ENCODE measurements around the gene PCCB.
"Not testable (repeated sequence)": the region's sequence is repeated elsewhere in the genome, so short reads cannot be mapped to it uniquely, and the experiment has no call there.

The PCCB gene

DNA sequence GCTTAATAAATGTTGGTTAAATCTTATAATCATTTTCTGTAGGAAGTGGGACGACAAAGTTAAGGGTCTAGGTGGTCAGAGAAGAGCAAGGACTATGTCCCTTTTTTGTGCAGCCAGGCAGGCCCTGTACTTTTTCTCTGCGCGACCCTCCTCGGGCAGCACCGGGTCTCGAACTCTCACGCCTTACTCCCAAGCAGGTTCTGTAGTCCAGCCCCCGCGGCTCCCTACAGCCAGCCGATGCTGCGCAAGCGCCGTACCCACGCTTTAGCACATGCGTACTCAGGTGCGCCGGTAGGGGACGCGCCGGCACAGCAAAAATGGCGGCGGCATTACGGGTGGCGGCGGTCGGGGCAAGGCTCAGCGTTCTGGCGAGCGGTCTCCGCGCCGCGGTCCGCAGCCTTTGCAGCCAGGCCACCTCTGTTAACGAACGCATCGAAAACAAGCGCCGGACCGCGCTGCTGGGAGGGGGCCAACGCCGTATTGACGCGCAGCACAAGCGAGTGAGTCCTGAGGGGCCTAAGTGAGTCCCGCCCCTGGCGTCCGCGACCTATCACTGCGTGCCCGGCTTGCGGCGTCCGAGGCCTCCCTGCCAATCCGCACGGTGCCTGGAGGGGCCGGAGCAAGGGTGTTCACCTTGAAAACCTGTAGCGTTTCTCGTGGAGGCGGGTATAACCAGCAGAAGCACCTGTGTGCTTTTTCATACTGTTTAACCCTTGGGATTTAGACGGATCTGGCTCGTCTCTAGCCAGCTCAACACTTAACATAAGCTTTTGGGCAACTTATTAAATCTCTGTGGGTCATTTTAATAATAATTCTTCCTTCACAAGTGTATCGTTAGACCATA is at the start of gene PCCB:
Gene PCCB (plus strand): TSS at position 282 of the 844 bp plus-strand sequence. CDS start 36 bp downstream, at position 318.
- Histone ChIP-seq H3K4me1 (ENCODE audit: control insufficient read depth, insufficient read depth, low read length) (peaks cover 3% of the 10 kb centered on the region; the same call in 1 of the 2 replicates), H3K9me3 (ENCODE audit: control insufficient read depth, insufficient read depth, low read length) (no peaks in the 10 kb centered on the region), H3K4me3 (ENCODE audit: low read length) (peak within 1 kb of the TSS; percentile 74; the same call in 1 of the 2 replicates), H3K27ac (ENCODE audit: low read length) (no peak within 1 kb of the TSS), H3K36me3 (ENCODE audit: control insufficient read depth, insufficient read depth, low read length) (no peaks in the 10 kb centered on the region), H3K27me3 (ENCODE audit: control insufficient read depth, insufficient read depth, low read length) (no peaks in the 10 kb centered on the region)
- DNase-seq (ENCODE audit: low read depth, low spot score) = peak; percentile 76
- WGBS (ENCODE audit: insufficient coverage, insufficient read length) = no CpG with 5 or more reads among the region's 64 CpGs

DNA sequence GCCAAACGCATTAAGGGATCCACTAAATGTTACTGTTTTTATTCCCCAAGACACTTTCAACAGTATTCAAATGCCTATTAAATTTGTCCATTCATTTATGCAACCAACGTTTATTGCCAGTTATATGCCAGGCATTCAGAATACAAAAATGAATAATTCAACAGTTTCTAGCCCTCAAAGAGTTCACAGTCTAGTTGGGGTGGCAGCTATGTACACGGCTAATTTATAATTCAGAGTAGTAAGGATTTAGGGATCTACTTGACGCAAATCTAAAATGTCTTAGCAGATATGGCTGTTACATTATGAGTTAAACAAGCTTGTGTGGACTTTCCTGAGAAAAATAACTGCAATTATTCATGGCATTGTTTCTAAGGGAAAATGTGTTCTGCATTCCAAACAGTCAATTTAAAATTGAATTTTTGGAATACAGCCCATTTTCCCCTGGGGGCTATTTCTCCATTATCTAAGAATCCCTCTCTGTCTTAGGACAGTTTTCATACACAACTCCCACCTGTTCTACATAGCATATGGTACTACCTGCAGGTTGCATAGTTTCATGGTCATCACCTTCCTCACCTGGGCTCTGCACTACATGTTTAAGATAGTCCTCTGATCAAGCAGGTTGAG is 42.5 kb upstream of the PCCB start:
- WGBS (ENCODE audit: insufficient coverage, insufficient read length) = no CpG with 5 or more reads among the region's 4 CpGs
- Histone ChIP-seq H3K4me3 (ENCODE audit: low read length) (no peak overlapping the region), H3K27me3 (ENCODE audit: control insufficient read depth, insufficient read depth, low read length) (no peaks in the 10 kb centered on the region), H3K36me3 (ENCODE audit: control insufficient read depth, insufficient read depth, low read length) (no peaks in the 10 kb centered on the region), H3K9me3 (ENCODE audit: control insufficient read depth, insufficient read depth, low read length) (no peaks in the 10 kb centered on the region), H3K4me1 (ENCODE audit: control insufficient read depth, insufficient read depth, low read length) (no peaks in the 10 kb centered on the region; the same call in 1 of the 2 replicates), H3K27ac (ENCODE audit: low read length) (no peak overlapping the region)
- no peak for DNase-seq (ENCODE audit: low read depth, low spot score)

DNA sequence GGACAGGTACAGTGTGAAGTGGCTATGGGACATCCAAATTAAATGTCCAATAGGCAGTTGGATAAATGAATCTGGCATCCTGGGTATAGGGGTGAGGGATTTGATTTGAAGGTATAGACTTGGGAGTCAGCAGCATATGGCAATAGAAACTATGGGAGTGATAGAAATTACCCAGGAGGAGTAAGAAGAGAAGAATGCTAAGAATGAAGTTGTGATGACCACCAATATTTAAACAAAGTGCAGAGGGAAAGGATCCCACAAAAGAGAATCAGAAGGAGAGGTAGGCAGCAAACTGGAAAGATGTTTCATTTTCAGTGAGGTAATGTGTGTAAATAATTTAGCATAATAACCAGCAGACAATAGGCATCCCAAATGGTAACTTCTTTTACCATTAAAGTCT is 40.2 kb upstream of the PCCB start:
- H3K36me3 ChIP-seq (ENCODE audit: control insufficient read depth, insufficient read depth, low read length) = no peaks in the 10 kb centered on the region
- no peak overlapping the region for H3K27ac ChIP-seq (ENCODE audit: low read length)
- no peaks in the 10 kb centered on the region for H3K9me3 ChIP-seq (ENCODE audit: control insufficient read depth, insufficient read depth, low read length)
- H3K4me3 ChIP-seq (ENCODE audit: low read length) = no peak overlapping the region
- no peak for DNase-seq (ENCODE audit: low read depth, low spot score)
- no peaks in the 10 kb centered on the region; the same call in 1 of the 2 replicates for H3K4me1 ChIP-seq (ENCODE audit: control insufficient read depth, insufficient read depth, low read length)
- H3K27me3 ChIP-seq (ENCODE audit: control insufficient read depth, insufficient read depth, low read length) = no peaks in the 10 kb centered on the region

- no peak overlapping the region for H3K4me3 ChIP-seq (ENCODE audit: low read length)
- H3K36me3 ChIP-seq (ENCODE audit: control insufficient read depth, insufficient read depth, low read length) = no peaks in the 10 kb centered on the region
- no peak overlapping the region for H3K27ac ChIP-seq (ENCODE audit: low read length)
- no peaks in the 10 kb centered on the region for H3K9me3 ChIP-seq (ENCODE audit: control insufficient read depth, insufficient read depth, low read length)
- DNase-seq (ENCODE audit: low read depth, low spot score) = no peak
- no CpG with 5 or more reads among the region's 2 CpGs for WGBS (ENCODE audit: insufficient coverage, insufficient read length)
- H3K4me1 ChIP-seq (ENCODE audit: control insufficient read depth, insufficient read depth, low read length) = no peaks in the 10 kb centered on the region; the same call in 1 of the 2 replicates
- no peaks in the 10 kb centered on the region for H3K27me3 ChIP-seq (ENCODE audit: control insufficient read depth, insufficient read depth, low read length)
Observed at GRCh38 chr3:136211547-136211946, 38.6 kb upstream of the PCCB start.

DNA sequence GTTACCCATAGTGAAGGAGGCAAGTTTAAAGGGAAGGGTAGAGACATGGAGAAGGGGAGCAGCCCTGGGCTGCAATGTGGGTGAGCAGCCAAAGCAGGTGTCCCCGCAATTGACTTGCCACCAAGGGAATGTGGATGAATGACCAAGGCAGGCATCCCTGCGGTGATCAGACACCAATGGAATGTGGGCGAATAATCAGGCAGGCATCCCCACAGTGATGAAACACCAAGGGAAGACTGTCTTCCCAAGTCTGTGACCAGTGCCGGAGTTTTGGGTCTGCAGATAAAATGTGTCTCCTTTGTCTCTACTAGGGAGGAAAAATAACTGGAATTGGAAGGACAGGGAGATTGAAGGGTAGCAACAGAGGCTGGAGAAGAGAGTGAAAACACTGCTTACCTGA is 27.4 kb upstream of the PCCB start:
- no CpG with 5 or more reads among the region's 4 CpGs for WGBS (ENCODE audit: insufficient coverage, insufficient read length)
- H3K27ac ChIP-seq (ENCODE audit: low read length); H3K4me1 ChIP-seq (ENCODE audit: control insufficient read depth, insufficient read depth, low read length); H3K9me3 ChIP-seq (ENCODE audit: control insufficient read depth, insufficient read depth, low read length); H3K4me3 ChIP-seq (ENCODE audit: low read length); H3K36me3 ChIP-seq (ENCODE audit: control insufficient read depth, insufficient read depth, low read length); DNase-seq (ENCODE audit: low read depth, low spot score); H3K27me3 ChIP-seq (ENCODE audit: control insufficient read depth, insufficient read depth, low read length): not testable (repeated sequence)

DNA sequence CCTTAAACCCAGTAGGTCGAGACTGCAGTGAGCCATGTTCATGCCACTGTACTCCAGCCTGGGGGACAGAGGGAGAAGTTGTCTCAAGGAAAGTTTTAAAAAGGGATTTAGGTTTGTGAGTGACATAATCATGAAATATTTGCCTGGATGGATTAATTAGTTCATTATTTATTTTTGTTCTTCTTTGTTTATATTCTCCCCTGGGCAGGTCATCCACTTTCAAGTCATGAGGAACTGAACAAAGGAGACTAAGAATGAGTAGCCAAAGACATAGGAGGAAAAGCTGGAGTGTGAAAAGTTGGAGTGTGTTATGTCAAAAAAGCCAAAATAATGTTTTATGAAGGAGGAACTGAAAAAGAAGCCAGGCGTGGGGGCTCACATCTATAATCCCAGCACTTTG is 17.7 kb upstream of the PCCB start:
- no peaks in the 10 kb centered on the region for H3K27me3 ChIP-seq (ENCODE audit: control insufficient read depth, insufficient read depth, low read length)
- no peaks in the 10 kb centered on the region for H3K36me3 ChIP-seq (ENCODE audit: control insufficient read depth, insufficient read depth, low read length)
- no peak for DNase-seq (ENCODE audit: low read depth, low spot score)
- H3K27ac ChIP-seq (ENCODE audit: low read length) = no peak overlapping the region
- H3K9me3 ChIP-seq (ENCODE audit: control insufficient read depth, insufficient read depth, low read length) = no peaks in the 10 kb centered on the region
- no peak overlapping the region for H3K4me3 ChIP-seq (ENCODE audit: low read length)
- H3K4me1 ChIP-seq (ENCODE audit: control insufficient read depth, insufficient read depth, low read length) = no peaks in the 10 kb centered on the region
- WGBS (ENCODE audit: insufficient coverage, insufficient read length) = no CpG with 5 or more reads among the region's 2 CpGs

GRCh38 chr3:136235545-136235944 is 14.6 kb upstream of the PCCB start:
- no CpG with 5 or more reads among the region's 1 CpG for WGBS (ENCODE audit: insufficient coverage, insufficient read length)
- H3K36me3 ChIP-seq (ENCODE audit: control insufficient read depth, insufficient read depth, low read length) = no peaks in the 10 kb centered on the region
- H3K9me3 ChIP-seq (ENCODE audit: control insufficient read depth, insufficient read depth, low read length) = no peaks in the 10 kb centered on the region
- H3K4me3 ChIP-seq (ENCODE audit: low read length) = no peak overlapping the region
- H3K4me1 ChIP-seq (ENCODE audit: control insufficient read depth, insufficient read depth, low read length) = peaks cover 1% of the 10 kb centered on the region; the same call in 1 of the 2 replicates
- peaks cover under 1% of the 10 kb centered on the region; the same call in 1 of the 2 replicates for H3K27me3 ChIP-seq (ENCODE audit: control insufficient read depth, insufficient read depth, low read length)
- no peak overlapping the region for H3K27ac ChIP-seq (ENCODE audit: low read length)
- no peak for DNase-seq (ENCODE audit: low read depth, low spot score)

DNA sequence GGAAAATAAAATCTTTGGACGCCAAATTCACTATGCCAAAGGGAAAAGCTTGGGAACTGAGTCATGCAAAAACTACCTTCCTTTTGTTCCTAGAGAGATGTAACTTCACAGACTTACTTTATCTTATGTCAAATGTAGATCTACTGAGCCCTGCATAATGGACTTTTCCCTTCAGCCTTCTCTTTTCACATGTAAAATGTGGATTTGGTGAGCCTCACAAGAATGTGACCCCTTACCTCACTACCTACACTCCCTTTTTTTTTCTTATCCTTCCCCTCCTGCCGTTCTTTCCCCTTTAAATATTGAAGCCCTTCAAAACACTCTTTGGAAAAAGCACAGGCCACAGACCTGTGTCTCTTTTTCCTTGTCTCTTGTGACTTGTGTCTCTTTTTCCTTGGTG is 14.0 kb upstream of the PCCB start:
- peaks cover 2% of the 10 kb centered on the region; the same call in 1 of the 2 replicates for H3K27me3 ChIP-seq (ENCODE audit: control insufficient read depth, insufficient read depth, low read length)
- no peak overlapping the region for H3K27ac ChIP-seq (ENCODE audit: low read length)
- H3K4me1 ChIP-seq (ENCODE audit: control insufficient read depth, insufficient read depth, low read length) = peaks cover 1% of the 10 kb centered on the region; the same call in 1 of the 2 replicates
- DNase-seq (ENCODE audit: low read depth, low spot score) = no peak
- H3K36me3 ChIP-seq (ENCODE audit: control insufficient read depth, insufficient read depth, low read length) = no peaks in the 10 kb centered on the region
- H3K9me3 ChIP-seq (ENCODE audit: control insufficient read depth, insufficient read depth, low read length) = no peaks in the 10 kb centered on the region
- WGBS (ENCODE audit: insufficient coverage, insufficient read length) = 100% methylated on average over 1 of the region's 2 CpGs
- no peak overlapping the region for H3K4me3 ChIP-seq (ENCODE audit: low read length)

- DNase-seq (ENCODE audit: low read depth, low spot score) = no peak
- no peak overlapping the region for H3K4me3 ChIP-seq (ENCODE audit: low read length)
- WGBS (ENCODE audit: insufficient coverage, insufficient read length) = no CpG with 5 or more reads among the region's 1 CpG
- H3K9me3 ChIP-seq (ENCODE audit: control insufficient read depth, insufficient read depth, low read length) = no peaks in the 10 kb centered on the region
- H3K27ac ChIP-seq (ENCODE audit: low read length) = no peak overlapping the region
- peaks cover 2% of the 10 kb centered on the region; the same call in 1 of the 2 replicates for H3K27me3 ChIP-seq (ENCODE audit: control insufficient read depth, insufficient read depth, low read length)
- H3K36me3 ChIP-seq (ENCODE audit: control insufficient read depth, insufficient read depth, low read length) = no peaks in the 10 kb centered on the region
- peaks cover 1% of the 10 kb centered on the region; the same call in 1 of the 2 replicates for H3K4me1 ChIP-seq (ENCODE audit: control insufficient read depth, insufficient read depth, low read length)
Observed at GRCh38 chr3:136237103-136237502, 13.0 kb upstream of the PCCB start.

GRCh38 chr3:136237961-136238649 is 12.0 kb upstream of the PCCB start:
- H3K4me3 ChIP-seq (ENCODE audit: low read length) = no peak overlapping the region
- H3K27me3 ChIP-seq (ENCODE audit: control insufficient read depth, insufficient read depth, low read length) = peaks cover 2% of the 10 kb centered on the region; the same call in 1 of the 2 replicates
- no CpG with 5 or more reads among the region's 4 CpGs for WGBS (ENCODE audit: insufficient coverage, insufficient read length)
- no peaks in the 10 kb centered on the region for H3K9me3 ChIP-seq (ENCODE audit: control insufficient read depth, insufficient read depth, low read length)
- H3K27ac ChIP-seq (ENCODE audit: low read length) = no peak overlapping the region
- H3K4me1 ChIP-seq (ENCODE audit: control insufficient read depth, insufficient read depth, low read length) = peaks cover 1% of the 10 kb centered on the region; the same call in 1 of the 2 replicates
- no peak for DNase-seq (ENCODE audit: low read depth, low spot score)
- H3K36me3 ChIP-seq (ENCODE audit: control insufficient read depth, insufficient read depth, low read length) = no peaks in the 10 kb centered on the region

All from iPS DF 6.9 (cell line).